Measurements from ENCODE around the gene SPINT2. TPM values are rescaled to one million over a fixed set of nuclear protein-coding genes. Genes with fewer than 3 reads are reported as not detected.

Gene SPINT2
- 3.3 and 7.2 TPM in 2 replicates for total RNA-seq

GRCh38 chr19:38264486-38265212 lies at the start of gene SPINT2:
Gene SPINT2, plus strand, starts transcription at chr19:38264573. Its CDS starts 320 bp downstream, at chr19:38264893.

GRCh38 chr19:38224014-38224862 lies 40.1 kb upstream of the SPINT2 start, which contains the start of gene DPF1:
Gene DPF1, minus strand, starts transcription at chr19:38224222. Its CDS starts 80 bp downstream, at chr19:38224142.

GRCh38 chr19:38303517-38304351 lies 39.4 kb downstream of the SPINT2 start, which contains the start of gene C19orf33:
Gene C19orf33, plus strand, starts transcription at chr19:38304251. Its CDS starts 11 bp downstream, at chr19:38304262.

GRCh38 chr19:38315657-38316476 lies 51.5 kb downstream of the SPINT2 start, which contains the start of gene YIF1B:
Gene YIF1B, minus strand, starts transcription at chr19:38315947. Its CDS starts 30 bp downstream, at chr19:38315917.

GRCh38 chr19:38319421-38320258 lies 55.3 kb downstream of the SPINT2 start, which contains the start of gene KCNK6:
Gene KCNK6, plus strand, starts transcription at chr19:38319845. Its CDS starts 106 bp downstream, at chr19:38319951.

Small RNAs within 50 kb of the gene (small RNA-seq; reads per million reads assigned to genes)
- not detected for gene RF00019

Other genes starting within 250 kb of the SPINT2 start
- gene DPF1, start 40.4 kb upstream of the SPINT2 start, total RNA-seq = 0.48 and 1.6 TPM in 2 replicates
- gene PPP1R14A, start 8.2 kb upstream of the SPINT2 start, total RNA-seq = 0.38 TPM in 1 of 2 replicates, not detected in the other
- gene C19orf33, start 39.7 kb downstream of the SPINT2 start, total RNA-seq = 3.3 TPM in 1 of 2 replicates, not detected in the other
- gene YIF1B, start 51.4 kb downstream of the SPINT2 start, total RNA-seq = 70.9 and 91.8 TPM in 2 replicates
- gene KCNK6, start 55.3 kb downstream of the SPINT2 start, total RNA-seq = 5.2 and 5.8 TPM in 2 replicates
- gene CATSPERG, start 71.3 kb downstream of the SPINT2 start, total RNA-seq = 1.6 TPM in 2 replicates
- gene PSMD8, start 110.0 kb downstream of the SPINT2 start, total RNA-seq = 293 and 353 TPM in 2 replicates
- 0.29 and 0.65 TPM in 2 replicates for gene GGN, start 123.5 kb downstream of the SPINT2 start, total RNA-seq
- 7.0 and 9.1 TPM in 2 replicates for gene SPRED3, start 124.1 kb downstream of the SPINT2 start, total RNA-seq
- 8.2 and 10.1 TPM in 2 replicates for gene FAM98C, start 138.5 kb downstream of the SPINT2 start, total RNA-seq
- not detected in 2 replicates for gene RASGRP4, start 161.6 kb downstream of the SPINT2 start, total RNA-seq
- gene RYR1, start 169.1 kb downstream of the SPINT2 start, total RNA-seq = under 0.01 TPM in 1 of 2 replicates, not detected in the other